OCI-LY7 (cell line): ENCODE measurements around the gene LIN52.

Source experiments
- CTCF ChIP-seq: fragments of 200-600 bp; sonication (generic); conservative IDR thresholded peaks from 2 replicates; pipeline ENCODE4 v1.5.1; 2014; ENCODE audit warnings: mild to moderate bottlenecking, antibody characterized with exemption, low read length, moderate library complexity, mixed read lengths
- EZH2phosphoT487 ChIP-seq: fragments of 200-600 bp; sonication (generic); IDR thresholded peaks from 2 replicates; pipeline ENCODE4 v1.6.1; 2018; ENCODE audit warnings: low read depth, borderline replicate concordance, mild to moderate bottlenecking, mixed run types, antibody characterized with exemption, low read length, moderate library complexity, mixed read lengths

DNA sequence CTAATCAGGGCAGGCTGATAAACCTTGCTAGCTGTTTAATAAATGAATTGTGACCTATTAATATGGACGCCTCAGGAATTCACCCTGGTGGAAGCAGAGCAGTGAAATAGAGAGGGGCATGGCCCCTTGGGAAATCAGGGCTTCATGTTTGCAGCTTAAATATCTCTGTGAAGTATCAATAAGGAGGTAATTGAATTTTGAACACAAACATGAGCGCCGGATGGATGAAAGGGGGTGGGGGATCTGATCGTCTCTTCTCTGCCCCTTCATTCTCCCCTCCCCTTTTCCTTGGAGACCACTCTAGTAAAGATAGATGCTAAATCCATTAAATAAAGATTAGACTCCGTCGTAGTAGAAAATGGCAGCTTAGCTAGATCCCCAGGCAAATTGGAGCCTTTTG, 70.5 kb downstream of the LIN52 start:
- TF ChIP-seq CTCF, result no peak
- no peak for TF ChIP-seq EZH2phosphoT487
